22Rv1 (cell line): Measurements from ENCODE around the gene CPSF4.

Source experiments
- ZFX ChIP-seq: fragments of 450-650 bp; IDR thresholded peaks from 2 replicates; pipeline ENCODE4 v1.6.1; 2017; ENCODE audit warnings: antibody characterized with exemption, borderline replicate concordance
- TF ChIP-seq, protein P1 (sequence below): fragments of 450-650 bp; IDR thresholded peaks from 2 replicates; pipeline ENCODE4 v1.5.1; 2017; ENCODE audit warnings: mild to moderate bottlenecking

DNA sequence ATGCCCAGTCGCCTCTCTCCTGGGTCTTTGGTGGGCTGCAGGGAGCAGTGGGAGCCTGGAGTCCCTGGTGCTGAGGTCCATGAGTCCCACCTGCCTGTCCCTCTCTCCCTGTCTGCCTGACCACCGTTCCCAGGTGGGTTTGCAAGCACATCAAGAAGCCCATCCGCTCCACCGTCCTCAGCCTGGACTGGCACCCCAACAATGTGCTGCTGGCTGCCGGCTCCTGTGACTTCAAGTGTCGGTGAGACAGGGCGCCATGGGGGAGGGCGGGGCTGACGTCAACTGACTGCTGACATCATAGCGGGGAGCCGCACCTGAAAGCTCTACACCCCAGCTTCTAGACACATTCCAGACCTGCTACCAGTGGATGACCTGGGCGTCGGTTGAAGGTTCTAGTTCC, 49.0 kb upstream of the CPSF4 start:
- TF ChIP-seq, protein P1, sequence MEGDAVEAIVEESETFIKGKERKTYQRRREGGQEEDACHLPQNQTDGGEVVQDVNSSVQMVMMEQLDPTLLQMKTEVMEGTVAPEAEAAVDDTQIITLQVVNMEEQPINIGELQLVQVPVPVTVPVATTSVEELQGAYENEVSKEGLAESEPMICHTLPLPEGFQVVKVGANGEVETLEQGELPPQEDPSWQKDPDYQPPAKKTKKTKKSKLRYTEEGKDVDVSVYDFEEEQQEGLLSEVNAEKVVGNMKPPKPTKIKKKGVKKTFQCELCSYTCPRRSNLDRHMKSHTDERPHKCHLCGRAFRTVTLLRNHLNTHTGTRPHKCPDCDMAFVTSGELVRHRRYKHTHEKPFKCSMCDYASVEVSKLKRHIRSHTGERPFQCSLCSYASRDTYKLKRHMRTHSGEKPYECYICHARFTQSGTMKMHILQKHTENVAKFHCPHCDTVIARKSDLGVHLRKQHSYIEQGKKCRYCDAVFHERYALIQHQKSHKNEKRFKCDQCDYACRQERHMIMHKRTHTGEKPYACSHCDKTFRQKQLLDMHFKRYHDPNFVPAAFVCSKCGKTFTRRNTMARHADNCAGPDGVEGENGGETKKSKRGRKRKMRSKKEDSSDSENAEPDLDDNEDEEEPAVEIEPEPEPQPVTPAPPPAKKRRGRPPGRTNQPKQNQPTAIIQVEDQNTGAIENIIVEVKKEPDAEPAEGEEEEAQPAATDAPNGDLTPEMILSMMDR: no peak
- TF ChIP-seq ZFX: no peak
